Activated naive CD4-positive, alpha-beta T cell treated with anti-CD3 and anti-CD28 coated beads, Interleukin-2, amount 10 ng/mL, durations not matched to agents 7 days and 5 days (primary cell): ENCODE data around the gene MYBBP1A.

Experiments
- CTCF ChIA-PET: fragments of 350-600 bp; sonication (Branson Sonifier 250); formaldehyde crosslinking; loops from one replicate; lab custom pipeline; 2021; ENCODE audit warnings: antibody characterized with exemption; lab: Charles Lee
- DNase-seq: peaks from one replicate; pipeline ENCODE4 v3.0.0-alpha.2; 2020
- H3K27ac Mint-ChIP-seq: one replicate; pipeline ENCODE4 v1.8.0; 2021; ENCODE audit warnings: mild to moderate bottlenecking, moderate library complexity, mixed read lengths
- H3K27me3 Mint-ChIP-seq: one replicate; pipeline ENCODE4 v1.8.0; 2021; ENCODE audit warnings: mild to moderate bottlenecking, mixed read lengths
- H3K36me3 Mint-ChIP-seq: one replicate; pipeline ENCODE4 v1.8.0; 2021; ENCODE audit warnings: mixed read lengths
- H3K4me1 Mint-ChIP-seq: one replicate; pipeline ENCODE4 v1.8.0; 2021; ENCODE audit warnings: mixed read lengths
- H3K4me3 Mint-ChIP-seq: one replicate; pipeline ENCODE4 v1.8.0; 2021; ENCODE audit warnings: mild to moderate bottlenecking, moderate library complexity, mixed read lengths
- H3K9me3 Mint-ChIP-seq: one replicate; pipeline ENCODE4 v1.8.0; 2021; ENCODE audit warnings: mixed read lengths

MYBBP1A gene

GRCh38 chr17:4544135-4544950, 10.8 kb downstream of the MYBBP1A start:
- CTCF ChIA-PET, result interaction anchor here (0.9 kb wide), 1 partner anchor 123 kb away, joined by 3 read pairs; no protein-coding TSS in a partner anchor
- Mint-ChIP-seq H3K36me3 (peaks cover 8% of the 10 kb centered on the region), H3K4me1 (no peaks in the 10 kb centered on the region), H3K9me3 (no peaks in the 10 kb centered on the region), H3K4me3 (no peak overlapping the region), H3K27ac (no peak overlapping the region), H3K27me3 (no peaks in the 10 kb centered on the region)
- DNase-seq, result no peak

- DNase-seq, result no peak
- no peaks in the 10 kb centered on the region for H3K27me3 Mint-ChIP-seq
- no peak overlapping the region for H3K27ac Mint-ChIP-seq
- no peaks in the 10 kb centered on the region for H3K9me3 Mint-ChIP-seq
- no peaks in the 10 kb centered on the region for H3K4me1 Mint-ChIP-seq
- CTCF ChIA-PET, result no interaction called here
- H3K36me3 Mint-ChIP-seq, result peaks cover 7% of the 10 kb centered on the region
- no peak overlapping the region for H3K4me3 Mint-ChIP-seq
These were observed 11.6 kb downstream of the MYBBP1A start for GRCh38 chr17:4543557-4544026.

GRCh38 chr17:4542726-4543191, 12.4 kb downstream of the MYBBP1A start:
- CTCF ChIA-PET, result no interaction called here
- no peaks in the 10 kb centered on the region for H3K27me3 Mint-ChIP-seq
- no peak overlapping the region for H3K4me3 Mint-ChIP-seq

GRCh38 chr17:4542003-4542725, 13.0 kb downstream of the MYBBP1A start:
- CTCF ChIA-PET, result interaction anchor here (1.2 kb wide), 1 partner anchor 121 kb away, joined by 4 read pairs; no protein-coding TSS in a partner anchor
- Mint-ChIP-seq H3K27ac (no peak overlapping the region), H3K9me3 (no peaks in the 10 kb centered on the region), H3K27me3 (no peaks in the 10 kb centered on the region), H3K4me1 (no peaks in the 10 kb centered on the region), H3K4me3 (no peak overlapping the region), H3K36me3 (peaks cover 5% of the 10 kb centered on the region)
- no peak for DNase-seq

More at GRCh38 chr17:4542726-4543191, 12.4 kb downstream of the MYBBP1A start:
- no peaks in the 10 kb centered on the region for H3K4me1 Mint-ChIP-seq
- no peak for DNase-seq
- no peak overlapping the region for H3K27ac Mint-ChIP-seq
- peaks cover 7% of the 10 kb centered on the region for H3K36me3 Mint-ChIP-seq
- H3K9me3 Mint-ChIP-seq, result no peaks in the 10 kb centered on the region

GRCh38 chr17:4541328-4542002, 13.7 kb downstream of the MYBBP1A start:
- peaks cover 5% of the 10 kb centered on the region for H3K36me3 Mint-ChIP-seq
- H3K4me3 Mint-ChIP-seq, result no peak overlapping the region
- DNase-seq, result no peak
- H3K27me3 Mint-ChIP-seq, result no peaks in the 10 kb centered on the region
- no peaks in the 10 kb centered on the region for H3K9me3 Mint-ChIP-seq
- H3K4me1 Mint-ChIP-seq, result no peaks in the 10 kb centered on the region
- H3K27ac Mint-ChIP-seq, result no peak overlapping the region
- CTCF ChIA-PET, result interaction anchor here (1.2 kb wide), 1 partner anchor 121 kb away, joined by 4 read pairs; no protein-coding TSS in a partner anchor

GRCh38 chr17:4540687-4541327, 14.4 kb downstream of the MYBBP1A start:
- H3K9me3 Mint-ChIP-seq, result no peaks in the 10 kb centered on the region
- H3K36me3 Mint-ChIP-seq, result peaks cover 5% of the 10 kb centered on the region
- H3K4me3 Mint-ChIP-seq, result no peak overlapping the region
- no peaks in the 10 kb centered on the region for H3K4me1 Mint-ChIP-seq
- no peaks in the 10 kb centered on the region for H3K27me3 Mint-ChIP-seq
- CTCF ChIA-PET, result interaction anchor here (1.2 kb wide), 1 partner anchor 120 kb away, joined by 4 read pairs; no protein-coding TSS in a partner anchor
- DNase-seq, result no peak
- no peak overlapping the region for H3K27ac Mint-ChIP-seq

GRCh38 chr17:4540224-4540651, 14.9 kb downstream of the MYBBP1A start:
- no peak overlapping the region for H3K4me3 Mint-ChIP-seq
- H3K27ac Mint-ChIP-seq, result no peak overlapping the region
- DNase-seq, result no peak
- CTCF ChIA-PET, result no interaction called here
- H3K27me3 Mint-ChIP-seq, result no peaks in the 10 kb centered on the region
- no peaks in the 10 kb centered on the region for H3K9me3 Mint-ChIP-seq
- no peaks in the 10 kb centered on the region for H3K4me1 Mint-ChIP-seq
- H3K36me3 Mint-ChIP-seq, result peaks cover 5% of the 10 kb centered on the region

GRCh38 chr17:4539576-4540223, 15.5 kb downstream of the MYBBP1A start:
- H3K9me3 Mint-ChIP-seq, result no peaks in the 10 kb centered on the region
- H3K27ac Mint-ChIP-seq, result no peak overlapping the region
- H3K27me3 Mint-ChIP-seq, result no peaks in the 10 kb centered on the region
- H3K4me3 Mint-ChIP-seq, result no peak overlapping the region
- CTCF ChIA-PET, result no interaction called here
- no peak for DNase-seq
- peaks cover 5% of the 10 kb centered on the region for H3K36me3 Mint-ChIP-seq
- H3K4me1 Mint-ChIP-seq, result no peaks in the 10 kb centered on the region

- Mint-ChIP-seq H3K27me3 (peaks cover 3% of the 10 kb centered on the region), H3K27ac (no peak overlapping the region), H3K4me1 (no peaks in the 10 kb centered on the region), H3K9me3 (no peaks in the 10 kb centered on the region), H3K4me3 (no peak overlapping the region), H3K36me3 (peaks cover 4% of the 10 kb centered on the region)
- CTCF ChIA-PET, result no interaction called here
- DNase-seq, result no peak
These were observed 16.2 kb downstream of the MYBBP1A start for GRCh38 chr17:4539025-4539424.

GRCh38 chr17:4538236-4539002, 16.8 kb downstream of the MYBBP1A start:
- Mint-ChIP-seq H3K4me1 (no peaks in the 10 kb centered on the region), H3K4me3 (no peak overlapping the region), H3K9me3 (no peaks in the 10 kb centered on the region), H3K27me3 (peaks cover 9% of the 10 kb centered on the region), H3K27ac (no peak overlapping the region), H3K36me3 (peaks cover 3% of the 10 kb centered on the region)
- no peak for DNase-seq
- CTCF ChIA-PET, result interaction anchor here (1.4 kb wide), 1 partner anchor 28 kb away, joined by 3 read pairs; no protein-coding TSS in a partner anchor

GRCh38 chr17:4537451-4538235, 17.5 kb downstream of the MYBBP1A start:
- peaks cover 3% of the 10 kb centered on the region for H3K36me3 Mint-ChIP-seq

More at GRCh38 chr17:4537451-4538235, 17.5 kb downstream of the MYBBP1A start:
- Mint-ChIP-seq H3K27ac (no peak overlapping the region), H3K4me3 (no peak overlapping the region), H3K27me3 (peaks cover 13% of the 10 kb centered on the region), H3K4me1 (no peaks in the 10 kb centered on the region), H3K9me3 (no peaks in the 10 kb centered on the region)
- DNase-seq, result no peak
- CTCF ChIA-PET, result interaction anchor here (1.4 kb wide), 1 partner anchor 29 kb away, joined by 3 read pairs; no protein-coding TSS in a partner anchor
